Measurements from ENCODE around the gene DUSP7.

DNA sequence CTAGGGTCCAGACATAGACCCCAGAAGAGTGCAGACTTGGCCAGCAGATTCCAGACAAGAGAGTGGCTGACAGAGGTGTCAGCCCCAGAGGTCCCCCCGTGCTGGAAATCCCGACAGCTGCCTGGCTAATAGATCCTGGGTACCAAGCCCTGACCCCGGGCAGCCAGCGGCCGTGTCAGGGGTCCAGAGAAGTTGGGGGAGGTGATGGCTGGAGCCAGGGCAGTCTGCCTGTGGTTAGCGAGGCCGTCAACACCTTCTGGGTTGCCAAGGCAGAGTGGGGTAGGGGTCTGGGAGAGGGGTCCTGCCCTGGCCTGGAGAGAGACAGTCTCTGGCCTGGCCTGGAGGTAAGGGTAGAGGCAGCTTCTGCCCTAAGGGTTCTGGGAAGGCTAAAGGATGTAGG lies 35.6 kb downstream of the DUSP7 start:
- TF ChIP-seq, protein P1, sequence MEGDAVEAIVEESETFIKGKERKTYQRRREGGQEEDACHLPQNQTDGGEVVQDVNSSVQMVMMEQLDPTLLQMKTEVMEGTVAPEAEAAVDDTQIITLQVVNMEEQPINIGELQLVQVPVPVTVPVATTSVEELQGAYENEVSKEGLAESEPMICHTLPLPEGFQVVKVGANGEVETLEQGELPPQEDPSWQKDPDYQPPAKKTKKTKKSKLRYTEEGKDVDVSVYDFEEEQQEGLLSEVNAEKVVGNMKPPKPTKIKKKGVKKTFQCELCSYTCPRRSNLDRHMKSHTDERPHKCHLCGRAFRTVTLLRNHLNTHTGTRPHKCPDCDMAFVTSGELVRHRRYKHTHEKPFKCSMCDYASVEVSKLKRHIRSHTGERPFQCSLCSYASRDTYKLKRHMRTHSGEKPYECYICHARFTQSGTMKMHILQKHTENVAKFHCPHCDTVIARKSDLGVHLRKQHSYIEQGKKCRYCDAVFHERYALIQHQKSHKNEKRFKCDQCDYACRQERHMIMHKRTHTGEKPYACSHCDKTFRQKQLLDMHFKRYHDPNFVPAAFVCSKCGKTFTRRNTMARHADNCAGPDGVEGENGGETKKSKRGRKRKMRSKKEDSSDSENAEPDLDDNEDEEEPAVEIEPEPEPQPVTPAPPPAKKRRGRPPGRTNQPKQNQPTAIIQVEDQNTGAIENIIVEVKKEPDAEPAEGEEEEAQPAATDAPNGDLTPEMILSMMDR (IDR thresholded peaks at IDR 0.05; ENCODE audit: extremely low read depth in 1 of 2, insufficient read depth in 1 of 2, low read depth in 1 of 2, low read length in 2 of 2): no peak
- TF ChIP-seq POLR2A (IDR thresholded peaks at IDR 0.05; ENCODE audit: low read depth, low read length): no peak
- TF ChIP-seq POLR2AphosphoS5 (IDR thresholded peaks at IDR 0.05; ENCODE audit: insufficient read depth, low read depth, low read length): no peak
- TF ChIP-seq EZH2 (IDR thresholded peaks at IDR 0.05; ENCODE audit: borderline replicate concordance, low read depth, low read length, severe bottlenecking): no peak
- no peak for TF ChIP-seq MAX (IDR thresholded peaks at IDR 0.05; ENCODE audit: insufficient read depth, insufficient read length)
